ENCODE data around the gene FRMD4A.

- TF ChIP-seq CTCF (IDR thresholded peaks at IDR 0.05; ENCODE audit: low read length) (no peak), EZH2phosphoT487 (IDR thresholded peaks at IDR 0.05; ENCODE audit: low read length) (no peak)
These were observed 500.3 kb downstream of the FRMD4A start for GRCh38 chr10:13830385-13830784.

All from MM.1S (cell line).